GM12873 (cell line): ENCODE measurements around the gene APOL1.

Experiments used
- CTCF ChIP-seq: IDR thresholded peaks from 2 replicates; pipeline ENCODE4 v1.5.1; 2012; ENCODE audit warnings: low read depth, mild to moderate bottlenecking, moderate library complexity, low read length, control low read depth; ENCODE audit not compliant: insufficient read depth; ENCODE audit errors: missing control alignments

The APOL1 gene

GRCh38 chr22:36245805-36246356, 7.1 kb upstream of the APOL1 start:
- no peak for TF ChIP-seq CTCF

DNA sequence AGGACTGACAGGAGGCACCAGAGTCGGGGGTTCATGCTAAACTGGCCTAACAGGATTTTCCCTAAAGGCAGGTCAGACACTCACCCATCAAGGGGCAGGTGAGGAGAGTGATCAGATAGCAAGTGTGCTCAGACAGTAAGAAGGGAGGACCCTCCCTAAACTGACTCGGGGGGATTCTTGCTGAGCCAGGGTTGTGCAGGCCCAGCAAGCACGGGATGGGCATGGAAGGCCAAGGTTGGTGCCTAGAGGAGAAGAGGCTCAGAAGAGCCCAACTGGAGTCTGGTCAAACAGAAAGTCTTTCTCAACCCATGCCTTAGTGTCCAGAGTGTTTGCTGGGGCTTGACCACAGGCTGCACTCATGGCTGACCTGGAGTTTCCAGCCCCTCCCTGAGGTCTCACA, 6.2 kb upstream of the APOL1 start:
- TF ChIP-seq CTCF = no peak

GRCh38 chr22:36247955-36248354, 5.0 kb upstream of the APOL1 start:
- TF ChIP-seq CTCF = no peak

GRCh38 chr22:36249160-36249559, 3.8 kb upstream of the APOL1 start:
- no peak for TF ChIP-seq CTCF

- TF ChIP-seq CTCF = no peak
These were observed 874 bp downstream of the APOL1 start for GRCh38 chr22:36253523-36254490.

DNA sequence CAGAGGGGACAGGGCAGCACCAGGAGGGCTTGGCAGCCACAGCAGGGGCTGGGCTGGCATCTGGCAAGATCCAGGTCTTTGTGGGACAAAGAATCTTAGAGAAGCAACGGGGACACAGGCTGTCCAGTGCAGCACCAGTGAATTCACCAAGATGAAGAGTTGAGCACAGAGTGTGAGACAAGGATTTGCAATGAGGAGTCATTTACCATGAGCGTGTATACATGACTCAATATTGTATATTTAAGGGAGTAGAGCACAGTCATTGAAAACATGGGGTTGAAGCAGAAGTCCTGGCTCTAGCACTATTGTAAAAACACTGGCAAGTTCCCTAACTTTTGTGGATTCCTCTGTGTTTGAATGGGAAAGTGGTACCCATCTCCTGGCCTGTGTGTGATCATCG, 3.5 kb downstream of the APOL1 start:
- TF ChIP-seq CTCF = no peak

DNA sequence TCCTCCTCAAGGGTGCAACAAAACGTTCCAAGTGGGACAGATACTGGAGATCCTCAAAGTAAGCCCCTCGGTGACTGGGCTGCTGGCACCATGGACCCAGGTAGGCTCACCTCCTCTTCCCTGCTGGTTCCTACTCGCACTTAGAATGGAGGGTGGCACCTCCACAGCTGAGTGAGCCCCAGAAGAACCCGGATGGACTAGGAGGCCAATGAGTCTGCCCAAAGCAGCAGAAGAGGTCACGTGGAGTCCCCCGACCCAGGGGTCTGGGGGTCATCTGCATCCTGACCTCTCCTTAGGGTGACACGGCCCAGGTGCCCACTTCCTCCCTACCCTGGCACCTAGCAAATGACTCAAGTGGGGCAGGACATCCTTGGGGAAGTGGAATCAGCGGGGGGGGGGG, 4.4 kb downstream of the APOL1 start:
- no peak for TF ChIP-seq CTCF
